Astrocyte (in vitro differentiated cells and primary cell): ENCODE measurements around the gene MEN1.

Source experiments
- EZH2 ChIP-seq: IDR thresholded peaks from 2 replicates; pipeline ENCODE4 v1.6.1; 2012; ENCODE audit warnings: mild to moderate bottlenecking, low read length, inconsistent platforms; ENCODE audit not compliant: insufficient read depth
- TF ChIP-seq, protein P1 (sequence below): IDR thresholded peaks from 2 replicates; pipeline ENCODE4 v1.5.1; 2011; ENCODE audit warnings: low read depth, mild to moderate bottlenecking, inconsistent platforms, low read length, moderate library complexity; ENCODE audit not compliant: insufficient read depth

DNA sequence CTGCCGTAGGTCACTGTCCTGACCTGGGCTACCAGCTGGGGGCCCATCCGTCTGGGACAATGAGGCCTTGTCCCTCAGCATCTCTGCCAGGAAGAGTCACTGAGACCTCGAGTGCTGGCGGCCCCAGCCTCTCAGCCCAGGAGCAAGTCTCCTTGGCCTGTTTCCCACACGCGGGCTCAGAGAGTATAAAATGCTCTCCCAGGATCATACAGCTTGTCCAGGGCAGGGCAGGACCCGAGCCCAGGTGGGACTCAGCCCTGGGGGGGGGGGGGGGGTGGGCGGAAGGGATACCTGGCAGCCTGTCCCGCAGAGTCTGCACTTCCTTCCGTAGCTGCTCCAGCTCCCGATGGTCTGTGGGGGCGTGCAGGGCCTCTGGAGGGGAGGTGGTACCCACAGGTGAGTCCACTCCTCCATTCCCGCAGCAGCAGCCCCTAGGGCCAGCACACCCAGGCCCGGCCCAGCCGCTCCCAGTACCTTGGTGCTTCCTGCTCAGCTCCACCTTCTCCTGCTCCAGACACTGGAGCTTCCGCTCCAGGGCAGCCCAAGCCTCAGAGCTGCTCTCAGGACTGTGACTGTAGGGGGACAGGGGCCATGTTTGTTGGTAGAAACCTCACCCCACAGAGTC is 26.2 kb upstream of the MEN1 start:
- TF ChIP-seq, protein P1, sequence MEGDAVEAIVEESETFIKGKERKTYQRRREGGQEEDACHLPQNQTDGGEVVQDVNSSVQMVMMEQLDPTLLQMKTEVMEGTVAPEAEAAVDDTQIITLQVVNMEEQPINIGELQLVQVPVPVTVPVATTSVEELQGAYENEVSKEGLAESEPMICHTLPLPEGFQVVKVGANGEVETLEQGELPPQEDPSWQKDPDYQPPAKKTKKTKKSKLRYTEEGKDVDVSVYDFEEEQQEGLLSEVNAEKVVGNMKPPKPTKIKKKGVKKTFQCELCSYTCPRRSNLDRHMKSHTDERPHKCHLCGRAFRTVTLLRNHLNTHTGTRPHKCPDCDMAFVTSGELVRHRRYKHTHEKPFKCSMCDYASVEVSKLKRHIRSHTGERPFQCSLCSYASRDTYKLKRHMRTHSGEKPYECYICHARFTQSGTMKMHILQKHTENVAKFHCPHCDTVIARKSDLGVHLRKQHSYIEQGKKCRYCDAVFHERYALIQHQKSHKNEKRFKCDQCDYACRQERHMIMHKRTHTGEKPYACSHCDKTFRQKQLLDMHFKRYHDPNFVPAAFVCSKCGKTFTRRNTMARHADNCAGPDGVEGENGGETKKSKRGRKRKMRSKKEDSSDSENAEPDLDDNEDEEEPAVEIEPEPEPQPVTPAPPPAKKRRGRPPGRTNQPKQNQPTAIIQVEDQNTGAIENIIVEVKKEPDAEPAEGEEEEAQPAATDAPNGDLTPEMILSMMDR: no peak
- TF ChIP-seq EZH2: no peak
